HG02870 (cell line): Measurements from ENCODE around the gene ADGRD1.
"Not testable (repeated sequence)": the region's sequence is repeated elsewhere in the genome, so short reads cannot be mapped to it uniquely, and the experiment has no call there.

ENCODE experiments used
- ATAC-seq: cut with Tn5 transposase; IDR thresholded peaks from one replicate; pipeline ENCODE4 v1.9.1; 2021; ENCODE audit warnings: mild to moderate bottlenecking, moderate library complexity; ENCODE audit not compliant: unreplicated experiment

ADGRD1 gene

GRCh38 chr12:130983328-130984017 is 29.8 kb downstream of the ADGRD1 start:
- ATAC-seq: no peak

GRCh38 chr12:130984183-130985058 is 30.7 kb downstream of the ADGRD1 start:
- no peak for ATAC-seq

GRCh38 chr12:130987151-130987931 is 33.6 kb downstream of the ADGRD1 start:
- no peak for ATAC-seq

- no peak for ATAC-seq
Observed at GRCh38 chr12:130988261-130988660, 34.6 kb downstream of the ADGRD1 start.

- no peak for ATAC-seq
Observed at GRCh38 chr12:130988751-130989150, 35.0 kb downstream of the ADGRD1 start.

- ATAC-seq: no peak
Observed at GRCh38 chr12:130989391-130989790, 35.7 kb downstream of the ADGRD1 start.

- ATAC-seq: no peak
Observed at GRCh38 chr12:130990034-130990433, 36.3 kb downstream of the ADGRD1 start.

GRCh38 chr12:130992448-130992847 is 38.7 kb downstream of the ADGRD1 start:
- no peak for ATAC-seq

- no peak for ATAC-seq
Observed at GRCh38 chr12:130992979-130993538, 39.4 kb downstream of the ADGRD1 start.

GRCh38 chr12:130993759-130994670 is 40.3 kb downstream of the ADGRD1 start:
- ATAC-seq: no peak

GRCh38 chr12:130994821-130995375 is 41.2 kb downstream of the ADGRD1 start:
- no peak for ATAC-seq

GRCh38 chr12:130995386-130995969 is 41.8 kb downstream of the ADGRD1 start:
- not testable (repeated sequence) for ATAC-seq

GRCh38 chr12:130998136-130998535 is 44.4 kb downstream of the ADGRD1 start:
- no peak for ATAC-seq

GRCh38 chr12:131000000-131000486 is 46.3 kb downstream of the ADGRD1 start:
- ATAC-seq: no peak

GRCh38 chr12:131001493-131001892 is 47.8 kb downstream of the ADGRD1 start:
- no peak for ATAC-seq

- peak; percentile 86 for ATAC-seq
Observed at GRCh38 chr12:131002216-131002631, 48.5 kb downstream of the ADGRD1 start.

GRCh38 chr12:131003036-131003715 is 49.5 kb downstream of the ADGRD1 start:
- ATAC-seq: no peak

GRCh38 chr12:131003716-131004045 is 50.0 kb downstream of the ADGRD1 start:
- no peak for ATAC-seq

GRCh38 chr12:131004166-131004565 is 50.5 kb downstream of the ADGRD1 start:
- no peak for ATAC-seq
